ENCODE results near the gene CLPTM1L. TPM values are rescaled to one million over a fixed set of nuclear protein-coding genes. Genes with fewer than 3 reads are reported as not detected.
"Not testable (repeated sequence)": the region's sequence is repeated elsewhere in the genome, so short reads cannot be mapped to it uniquely, and the experiment has no call there.

Gene CLPTM1L
- total RNA-seq, 1 donor from 2014 or later = 113 TPM

DNA sequence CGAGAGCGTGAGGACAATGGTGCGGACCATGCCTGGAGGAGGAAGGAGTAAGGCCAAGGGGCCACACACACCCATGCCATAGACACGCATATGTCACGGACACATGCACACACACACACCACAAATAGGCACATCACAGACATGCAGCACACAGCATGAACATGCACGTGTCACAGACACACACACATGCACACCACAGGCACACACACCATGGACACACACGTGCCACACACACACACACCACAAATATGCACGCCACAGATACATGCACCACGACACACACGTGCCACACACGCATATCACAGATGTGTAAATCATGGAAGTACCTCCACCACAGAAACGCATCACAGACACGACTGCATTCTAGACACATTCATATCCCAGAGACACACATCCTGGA lies 66.7 kb downstream of the CLPTM1L start:
- no peaks in the 10 kb centered on the region for H3K36me3 ChIP-seq (ENCODE audit: control insufficient read depth in 3 of 3, insufficient read depth in 3 of 3, low read length in 3 of 3)
- H3K4me1 ChIP-seq (ENCODE audit: control insufficient read depth in 3 of 3, insufficient read depth in 3 of 3, low read length in 3 of 3) = no peaks in the 10 kb centered on the region
- peaks cover 0 to 8% (median 4%) of the 10 kb centered on the region in 3 donors for H3K27me3 ChIP-seq (ENCODE audit: control insufficient read depth in 3 of 3, insufficient read depth in 3 of 3, low read length in 3 of 3)
- H3K9ac ChIP-seq (ENCODE audit: low read depth in 1 of 3, low read length in 3 of 3) = no peak overlapping the region
- no peak overlapping the region for H3K4me3 ChIP-seq (ENCODE audit: low read length in 3 of 3)
- H3K27ac ChIP-seq (ENCODE audit: low read depth, low read length) = no peak overlapping the region
- peaks cover 0 to 8% (median 8%) of the 10 kb centered on the region in 3 donors for H3K9me3 ChIP-seq (ENCODE audit: control insufficient read depth in 3 of 3, low read length in 3 of 3)

DNA sequence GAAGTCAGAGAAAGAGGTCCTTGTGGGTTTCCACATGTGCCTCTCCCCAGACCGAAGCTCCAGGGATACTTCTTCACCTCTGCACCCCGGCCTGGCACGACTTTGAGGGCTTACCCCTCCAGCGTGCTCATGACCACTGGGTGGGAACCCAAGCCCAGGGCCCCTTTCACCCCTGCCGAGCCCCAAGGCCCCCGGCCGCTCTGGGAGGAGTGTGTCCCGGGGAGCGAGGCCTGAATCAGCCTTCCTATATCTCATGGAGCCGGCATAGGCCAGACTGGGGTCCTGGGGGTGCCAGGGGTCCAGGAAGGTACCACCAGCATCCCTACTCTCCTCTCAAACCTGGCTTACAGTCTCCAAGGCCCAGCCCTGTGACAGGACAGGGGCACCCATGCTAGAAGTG lies 67.1 kb downstream of the CLPTM1L start:
- no peak overlapping the region for H3K27ac ChIP-seq (ENCODE audit: low read depth, low read length)
- H3K4me3 ChIP-seq (ENCODE audit: low read length in 3 of 3) = no peak overlapping the region
- H3K27me3 ChIP-seq (ENCODE audit: control insufficient read depth in 3 of 3, insufficient read depth in 3 of 3, low read length in 3 of 3) = peaks cover 0 to 8% (median 4%) of the 10 kb centered on the region in 3 donors
- no peak overlapping the region for H3K9ac ChIP-seq (ENCODE audit: low read depth in 1 of 3, low read length in 3 of 3)
- no peaks in the 10 kb centered on the region for H3K36me3 ChIP-seq (ENCODE audit: control insufficient read depth in 3 of 3, insufficient read depth in 3 of 3, low read length in 3 of 3)
- no peaks in the 10 kb centered on the region for H3K4me1 ChIP-seq (ENCODE audit: control insufficient read depth in 3 of 3, insufficient read depth in 3 of 3, low read length in 3 of 3)
- H3K9me3 ChIP-seq (ENCODE audit: control insufficient read depth in 3 of 3, low read length in 3 of 3) = peaks cover 0 to 8% (median 8%) of the 10 kb centered on the region in 3 donors

GRCh38 chr5:1277331-1277730 lies 67.6 kb downstream of the CLPTM1L start:
- H3K9me3 ChIP-seq (ENCODE audit: control insufficient read depth in 3 of 3, low read length in 3 of 3) = peaks cover 0 to 8% (median 8%) of the 10 kb centered on the region in 3 donors
- H3K27me3 ChIP-seq (ENCODE audit: control insufficient read depth in 3 of 3, insufficient read depth in 3 of 3, low read length in 3 of 3) = peaks cover 0 to 8% (median 4%) of the 10 kb centered on the region in 3 donors
- no peak overlapping the region for H3K4me3 ChIP-seq (ENCODE audit: low read length in 3 of 3)
- no peaks in the 10 kb centered on the region for H3K4me1 ChIP-seq (ENCODE audit: control insufficient read depth in 3 of 3, insufficient read depth in 3 of 3, low read length in 3 of 3)
- H3K9ac ChIP-seq (ENCODE audit: low read depth in 1 of 3, low read length in 3 of 3) = no peak overlapping the region
- no peak overlapping the region for H3K27ac ChIP-seq (ENCODE audit: low read depth, low read length)
- H3K36me3 ChIP-seq (ENCODE audit: control insufficient read depth in 3 of 3, insufficient read depth in 3 of 3, low read length in 3 of 3) = no peaks in the 10 kb centered on the region

DNA sequence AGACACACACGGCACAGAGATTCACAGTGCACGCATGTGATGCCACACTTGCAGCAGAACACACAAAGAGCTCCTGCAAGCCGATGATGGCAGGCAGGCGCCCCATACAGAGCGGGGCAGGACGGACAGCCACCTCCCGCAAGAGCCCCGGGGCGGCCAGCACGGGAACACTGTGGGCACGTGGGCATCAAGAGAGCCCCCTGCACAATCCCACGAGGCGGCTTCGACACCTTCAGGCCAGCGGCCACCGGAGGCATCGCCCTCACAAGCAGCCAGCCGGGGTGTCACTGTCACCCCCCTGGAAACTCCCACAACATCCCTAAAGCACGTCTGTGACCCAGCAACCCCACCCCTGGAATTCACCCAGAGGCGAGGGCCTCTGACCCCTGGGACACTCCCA lies 68.0 kb downstream of the CLPTM1L start:
- Histone ChIP-seq H3K27ac (ENCODE audit: low read depth, low read length) (no peak overlapping the region), H3K4me3 (ENCODE audit: low read length in 3 of 3) (no peak overlapping the region), H3K9ac (ENCODE audit: low read depth in 1 of 3, low read length in 3 of 3) (no peak overlapping the region), H3K27me3 (ENCODE audit: control insufficient read depth in 3 of 3, insufficient read depth in 3 of 3, low read length in 3 of 3) (peaks cover 0 to 8% (median 4%) of the 10 kb centered on the region in 3 donors), H3K4me1 (ENCODE audit: control insufficient read depth in 3 of 3, insufficient read depth in 3 of 3, low read length in 3 of 3) (no peaks in the 10 kb centered on the region), H3K36me3 (ENCODE audit: control insufficient read depth in 3 of 3, insufficient read depth in 3 of 3, low read length in 3 of 3) (no peaks in the 10 kb centered on the region), H3K9me3 (ENCODE audit: control insufficient read depth in 3 of 3, low read length in 3 of 3) (peaks cover 0 to 8% (median 8%) of the 10 kb centered on the region in 3 donors)

GRCh38 chr5:1275397-1276391 lies 69.2 kb downstream of the CLPTM1L start:
- H3K27ac ChIP-seq (ENCODE audit: low read depth, low read length); H3K4me3 ChIP-seq (ENCODE audit: low read length in 3 of 3); H3K36me3 ChIP-seq (ENCODE audit: control insufficient read depth in 3 of 3, insufficient read depth in 3 of 3, low read length in 3 of 3); H3K9ac ChIP-seq (ENCODE audit: low read depth in 1 of 3, low read length in 3 of 3); H3K9me3 ChIP-seq (ENCODE audit: control insufficient read depth in 3 of 3, low read length in 3 of 3); H3K4me1 ChIP-seq (ENCODE audit: control insufficient read depth in 3 of 3, insufficient read depth in 3 of 3, low read length in 3 of 3); H3K27me3 ChIP-seq (ENCODE audit: control insufficient read depth in 3 of 3, insufficient read depth in 3 of 3, low read length in 3 of 3): not testable (repeated sequence)

- H3K9ac ChIP-seq (ENCODE audit: low read depth in 1 of 3, low read length in 3 of 3) = no peak overlapping the region
- H3K36me3 ChIP-seq (ENCODE audit: control insufficient read depth in 3 of 3, insufficient read depth in 3 of 3, low read length in 3 of 3) = no peaks in the 10 kb centered on the region
- H3K9me3 ChIP-seq (ENCODE audit: control insufficient read depth in 3 of 3, low read length in 3 of 3) = peaks cover 0 to 8% (median 8%) of the 10 kb centered on the region in 3 donors
- H3K4me3 ChIP-seq (ENCODE audit: low read length in 3 of 3) = no peak overlapping the region
- no peaks in the 10 kb centered on the region for H3K4me1 ChIP-seq (ENCODE audit: control insufficient read depth in 3 of 3, insufficient read depth in 3 of 3, low read length in 3 of 3)
- H3K27me3 ChIP-seq (ENCODE audit: control insufficient read depth in 3 of 3, insufficient read depth in 3 of 3, low read length in 3 of 3) = peaks cover 0 to 8% (median 0%) of the 10 kb centered on the region in 3 donors
- H3K27ac ChIP-seq (ENCODE audit: low read depth, low read length) = no peak overlapping the region
Measured at GRCh38 chr5:1274471-1274870, 70.4 kb downstream of the CLPTM1L start.

DNA sequence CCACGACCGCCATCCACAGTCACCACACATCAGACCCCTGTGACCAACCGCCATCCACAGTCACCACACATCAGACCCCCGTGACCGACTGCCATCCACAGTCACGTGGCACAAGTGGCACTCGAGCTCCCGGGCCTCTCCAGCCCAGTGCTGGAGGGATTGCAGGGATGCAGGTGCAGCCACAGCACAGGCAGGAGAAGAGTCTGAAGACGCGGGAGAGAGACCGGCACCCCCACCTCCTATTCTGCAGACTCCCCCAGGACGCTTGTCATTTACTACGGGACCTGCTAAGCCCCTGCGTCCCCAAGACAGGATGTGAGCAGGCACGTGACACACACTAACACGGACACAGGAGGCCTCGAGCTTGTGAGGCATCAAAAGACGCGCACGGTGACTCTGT lies 71.2 kb downstream of the CLPTM1L start:
- Histone ChIP-seq H3K9ac (ENCODE audit: low read depth in 1 of 3, low read length in 3 of 3) (no peak overlapping the region), H3K27me3 (ENCODE audit: control insufficient read depth in 3 of 3, insufficient read depth in 3 of 3, low read length in 3 of 3) (peaks cover 0 to 8% (median 0%) of the 10 kb centered on the region in 3 donors), H3K4me3 (ENCODE audit: low read length in 3 of 3) (no peak overlapping the region), H3K27ac (ENCODE audit: low read depth, low read length) (no peak overlapping the region), H3K9me3 (ENCODE audit: control insufficient read depth in 3 of 3, low read length in 3 of 3) (peaks cover 0 to 8% (median 8%) of the 10 kb centered on the region in 3 donors), H3K36me3 (ENCODE audit: control insufficient read depth in 3 of 3, insufficient read depth in 3 of 3, low read length in 3 of 3) (no peaks in the 10 kb centered on the region), H3K4me1 (ENCODE audit: control insufficient read depth in 3 of 3, insufficient read depth in 3 of 3, low read length in 3 of 3) (no peaks in the 10 kb centered on the region)

DNA sequence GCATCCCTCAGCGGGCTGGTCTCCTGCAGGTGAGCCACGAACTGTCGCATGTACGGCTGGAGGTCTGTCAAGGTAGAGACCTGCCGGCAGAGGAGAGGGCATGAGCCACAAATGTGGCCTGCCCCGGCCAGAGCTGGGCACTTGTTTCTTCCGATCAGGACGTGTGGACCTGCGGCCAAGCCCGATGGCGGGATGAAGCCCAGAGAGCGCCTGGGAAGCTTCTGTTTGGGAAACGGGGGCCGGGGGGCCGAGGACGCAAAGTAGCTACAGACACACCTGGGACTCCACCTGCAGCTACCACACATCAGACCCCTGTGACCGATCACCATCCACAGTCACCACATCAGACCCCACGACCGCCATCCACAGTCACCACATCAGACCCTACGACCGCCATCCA lies 72.7 kb downstream of the CLPTM1L start:
- no peak overlapping the region for H3K4me3 ChIP-seq (ENCODE audit: low read length in 3 of 3)
- no peak overlapping the region for H3K27ac ChIP-seq (ENCODE audit: low read depth, low read length)
- H3K27me3 ChIP-seq (ENCODE audit: control insufficient read depth in 3 of 3, insufficient read depth in 3 of 3, low read length in 3 of 3) = peaks cover 0 to 16% (median 0%) of the 10 kb centered on the region in 3 donors
- H3K4me1 ChIP-seq (ENCODE audit: control insufficient read depth in 3 of 3, insufficient read depth in 3 of 3, low read length in 3 of 3) = no peaks in the 10 kb centered on the region
- H3K9ac ChIP-seq (ENCODE audit: low read depth in 1 of 3, low read length in 3 of 3) = no peak overlapping the region
- H3K36me3 ChIP-seq (ENCODE audit: control insufficient read depth in 3 of 3, insufficient read depth in 3 of 3, low read length in 3 of 3) = no peaks in the 10 kb centered on the region
- peaks cover 0 to 6% (median 0%) of the 10 kb centered on the region in 3 donors for H3K9me3 ChIP-seq (ENCODE audit: control insufficient read depth in 3 of 3, low read length in 3 of 3)

DNA sequence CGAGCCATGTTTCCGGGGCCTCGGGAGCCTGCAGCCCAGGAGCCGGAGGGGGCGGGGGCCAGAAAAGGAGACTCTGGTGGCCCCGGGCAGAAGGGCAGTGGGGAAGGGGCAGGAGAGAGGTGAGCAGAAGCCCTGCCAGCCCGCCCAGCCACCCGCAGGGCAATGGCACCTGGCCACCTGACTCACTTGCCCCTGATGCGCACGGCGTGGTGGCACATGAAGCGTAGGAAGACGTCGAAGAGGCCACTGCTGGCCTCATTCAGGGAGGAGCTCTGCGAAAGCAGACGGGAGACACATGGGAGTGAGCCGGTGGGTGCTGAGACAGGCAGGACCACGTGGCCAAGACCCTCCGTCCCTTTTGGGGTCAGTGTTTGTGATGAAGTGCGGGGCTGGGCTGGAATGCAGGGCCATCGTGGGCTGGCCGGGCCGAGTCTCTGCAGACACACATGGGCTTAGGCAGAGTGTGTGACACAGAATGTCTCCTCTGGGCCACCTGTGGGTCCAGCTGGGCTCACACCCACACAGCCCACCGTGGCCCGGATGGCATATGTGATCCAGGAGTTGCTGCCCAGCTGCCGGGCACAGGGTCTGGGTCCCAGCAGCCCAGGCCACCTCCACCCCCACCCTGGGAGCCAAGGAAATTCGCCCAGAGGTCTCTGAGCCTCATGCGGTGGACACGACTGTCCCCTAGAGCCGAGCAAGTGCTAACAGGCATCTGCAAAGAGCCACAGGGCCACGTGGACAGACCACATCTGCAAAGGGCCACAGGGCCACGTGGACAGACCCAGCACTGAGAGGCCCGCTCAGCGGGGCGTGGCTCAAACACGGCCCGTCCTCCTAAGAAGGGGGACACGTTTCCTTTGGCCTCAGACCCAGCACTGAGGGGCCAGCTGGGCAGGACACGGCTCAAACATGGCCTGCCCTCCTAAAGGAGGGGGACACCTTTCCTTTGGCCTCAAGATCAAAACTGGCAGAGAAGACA lies 73.7 kb downstream of the CLPTM1L start:
- Histone ChIP-seq H3K9me3 (ENCODE audit: control insufficient read depth in 3 of 3, low read length in 3 of 3) (peaks cover 0 to 6% (median 0%) of the 10 kb centered on the region in 3 donors), H3K27me3 (ENCODE audit: control insufficient read depth in 3 of 3, insufficient read depth in 3 of 3, low read length in 3 of 3) (peaks cover 0 to 16% (median 0%) of the 10 kb centered on the region in 3 donors), H3K4me1 (ENCODE audit: control insufficient read depth in 3 of 3, insufficient read depth in 3 of 3, low read length in 3 of 3) (no peaks in the 10 kb centered on the region), H3K4me3 (ENCODE audit: low read length in 3 of 3) (no peak overlapping the region), H3K9ac (ENCODE audit: low read depth in 1 of 3, low read length in 3 of 3) (no peak overlapping the region), H3K27ac (ENCODE audit: low read depth, low read length) (no peak overlapping the region), H3K36me3 (ENCODE audit: control insufficient read depth in 3 of 3, insufficient read depth in 3 of 3, low read length in 3 of 3) (no peaks in the 10 kb centered on the region)

Measured in skeletal muscle tissue (tissue), 4 donors.